GM18499 (cell line): ENCODE data around the gene ERP29.
"Not testable (repeated sequence)": the region's sequence is repeated elsewhere in the genome, so short reads cannot be mapped to it uniquely, and the experiment has no call there.

Source experiments
- ATAC-seq: cut with Tn5 transposase; IDR thresholded peaks from one replicate; pipeline ENCODE4 v1.9.1; 2021; ENCODE audit warnings: moderate number of reproducible peaks; ENCODE audit not compliant: insufficient read depth, unreplicated experiment

ERP29 gene

GRCh38 chr12:112000820-112001219 lies 12.4 kb upstream of the ERP29 start:
- ATAC-seq: no peak

GRCh38 chr12:112001576-112001975 lies 11.7 kb upstream of the ERP29 start:
- no peak for ATAC-seq

DNA sequence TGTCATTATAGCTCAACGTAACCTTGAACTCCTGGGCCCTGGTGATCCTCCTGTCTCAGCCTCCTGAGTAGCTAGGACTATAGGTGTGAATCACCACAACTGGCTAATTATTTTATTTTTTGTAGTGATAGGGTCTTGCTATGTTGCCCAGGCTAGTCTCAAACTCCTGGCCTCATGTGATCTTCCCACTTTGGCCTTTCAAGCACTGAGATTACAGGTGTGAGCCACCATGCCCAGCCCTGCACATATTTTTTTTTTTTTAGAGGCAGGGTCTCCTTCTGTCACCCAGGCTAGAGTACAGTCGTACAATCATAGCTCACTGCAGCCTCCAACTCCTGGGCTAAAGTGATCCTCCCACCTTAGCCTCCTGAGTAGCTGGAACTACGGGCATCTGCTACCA lies 9.2 kb upstream of the ERP29 start:
- ATAC-seq: no peak

GRCh38 chr12:112005419-112006395 lies 7.5 kb upstream of the ERP29 start:
- ATAC-seq: no peak

DNA sequence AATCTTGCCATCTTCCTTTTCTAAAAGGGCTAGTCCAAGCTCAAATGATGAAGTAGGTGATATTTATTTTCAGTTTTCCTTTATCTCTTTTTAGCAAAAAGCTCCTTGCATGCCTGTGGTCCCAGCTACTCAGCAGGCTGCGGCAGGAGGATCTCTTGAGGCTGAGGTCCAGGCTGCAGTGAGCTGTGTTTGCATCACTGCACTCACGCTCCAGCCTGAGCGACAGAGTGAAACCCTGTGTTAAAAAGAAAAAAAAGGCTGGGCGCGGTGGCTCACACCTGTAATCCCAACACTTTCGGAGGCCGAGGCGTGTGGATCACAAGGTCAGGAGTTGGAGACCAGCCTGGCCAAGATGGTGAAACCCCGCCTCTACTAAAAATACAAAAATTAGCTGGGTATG lies 5.3 kb upstream of the ERP29 start:
- no peak for ATAC-seq

DNA sequence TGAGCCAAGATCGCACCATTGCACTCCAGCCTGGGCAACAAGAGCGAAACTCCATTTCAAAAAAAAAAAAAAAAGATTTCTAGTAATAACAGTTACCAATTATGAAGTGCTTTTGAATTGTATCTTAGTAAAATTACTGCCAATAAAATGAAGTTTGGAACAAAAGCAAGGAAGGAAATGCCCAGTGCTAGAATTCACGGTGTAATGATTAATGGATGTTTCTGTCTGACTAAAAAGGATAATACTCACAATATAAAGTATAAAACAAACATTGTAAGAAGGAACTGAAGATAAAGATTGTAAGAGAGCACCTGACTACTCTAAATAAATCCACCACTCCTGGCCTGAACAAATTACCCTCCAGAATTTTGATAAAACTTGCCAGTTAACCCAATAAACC lies 4.3 kb upstream of the ERP29 start:
- ATAC-seq: no peak

- not testable (repeated sequence) for ATAC-seq
These were observed 3.6 kb upstream of the ERP29 start for GRCh38 chr12:112009596-112009995.

- ATAC-seq: no peak
These were observed 2.5 kb upstream of the ERP29 start for GRCh38 chr12:112010415-112011344.

DNA sequence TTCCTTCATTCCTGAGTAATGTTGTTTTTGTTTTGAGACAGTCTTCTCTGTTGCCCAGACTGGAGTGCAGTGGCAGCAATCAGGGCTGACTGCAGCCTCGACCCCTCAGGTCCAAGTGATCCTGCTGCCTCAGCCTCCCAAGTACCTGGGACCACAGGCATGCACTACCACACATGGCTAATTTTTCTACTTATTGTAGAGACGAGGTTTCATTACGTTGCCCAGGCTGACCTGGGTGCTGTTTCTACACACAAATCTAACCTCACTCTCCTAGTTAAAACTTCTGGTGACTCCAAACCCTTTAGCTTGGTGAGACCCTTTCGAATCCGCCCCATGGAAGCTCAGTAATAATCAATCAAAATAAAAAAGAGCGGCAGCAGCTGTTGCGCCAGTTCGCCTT lies 1.5 kb upstream of the ERP29 start:
- ATAC-seq: no peak

DNA sequence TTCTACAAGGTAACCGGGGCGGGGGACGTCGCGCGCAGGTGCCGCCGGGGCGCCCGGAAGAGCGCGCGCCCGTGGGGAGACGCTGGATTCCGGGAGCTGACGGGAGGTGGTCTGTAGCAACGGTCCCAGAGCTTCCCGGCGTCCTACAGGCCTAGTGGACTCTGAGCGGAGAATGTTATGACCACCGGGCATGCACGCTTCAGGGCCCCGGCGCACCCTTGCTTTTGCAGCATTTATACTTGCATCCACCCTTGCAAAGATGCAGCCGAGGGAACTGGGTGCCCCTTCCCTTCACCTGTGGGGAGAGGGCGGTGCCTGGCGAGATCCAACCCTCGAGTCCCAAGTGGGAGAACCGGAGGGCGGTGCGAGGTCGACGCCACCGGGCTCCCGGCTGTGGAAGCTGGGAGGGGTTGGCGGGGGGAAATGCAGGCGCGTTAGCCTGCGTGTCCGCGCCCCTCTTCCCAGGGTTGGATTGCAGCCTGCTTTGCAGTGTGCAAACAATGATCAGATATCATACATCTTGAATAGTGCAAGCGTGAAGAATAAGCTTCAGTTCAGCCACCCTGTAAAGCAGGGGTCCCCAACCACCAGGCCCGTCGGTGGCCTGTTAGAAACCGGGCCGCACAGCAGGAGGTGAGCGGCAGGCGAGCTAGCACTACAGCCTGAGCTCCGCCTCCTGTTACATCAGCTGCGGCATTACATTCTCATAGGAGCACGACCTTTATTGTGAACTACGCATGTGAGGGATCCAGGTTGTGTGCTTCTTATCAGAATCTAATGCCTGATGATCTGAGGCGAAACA lies 576 bp downstream of the ERP29 start:
- no peak for ATAC-seq

- ATAC-seq: no peak
These were observed 2.7 kb downstream of the ERP29 start for GRCh38 chr12:112015938-112016337.

GRCh38 chr12:112017041-112017440 lies 3.8 kb downstream of the ERP29 start:
- no peak for ATAC-seq

GRCh38 chr12:112018571-112019237 lies 5.5 kb downstream of the ERP29 start:
- no peak for ATAC-seq

DNA sequence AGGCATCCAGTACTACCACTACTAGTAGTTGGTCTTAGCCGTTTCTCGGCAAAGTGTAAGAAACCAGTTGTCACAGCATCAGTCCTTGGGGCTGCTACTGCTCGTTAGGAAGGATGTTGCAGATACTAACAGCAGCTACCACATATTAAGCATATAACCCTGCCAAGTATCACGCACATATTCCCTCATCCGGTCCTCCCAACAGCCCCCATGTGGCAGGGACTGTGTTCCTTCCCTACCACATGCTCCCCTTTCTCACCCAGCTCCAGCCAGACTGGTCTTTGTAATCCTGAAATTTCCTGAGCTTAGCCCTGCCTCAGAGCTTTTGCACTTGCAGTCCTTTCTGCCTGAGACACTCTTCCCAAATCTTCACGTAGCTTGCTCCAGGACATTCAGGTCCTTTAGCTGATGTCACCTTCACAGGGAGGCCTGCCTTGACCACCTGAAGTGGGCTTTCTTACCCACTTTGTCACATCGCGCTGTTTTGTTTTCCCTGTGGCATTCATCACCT lies 7.8 kb downstream of the ERP29 start:
- no peak for ATAC-seq

GRCh38 chr12:112022241-112023016 lies 9.2 kb downstream of the ERP29 start:
- ATAC-seq: no peak

DNA sequence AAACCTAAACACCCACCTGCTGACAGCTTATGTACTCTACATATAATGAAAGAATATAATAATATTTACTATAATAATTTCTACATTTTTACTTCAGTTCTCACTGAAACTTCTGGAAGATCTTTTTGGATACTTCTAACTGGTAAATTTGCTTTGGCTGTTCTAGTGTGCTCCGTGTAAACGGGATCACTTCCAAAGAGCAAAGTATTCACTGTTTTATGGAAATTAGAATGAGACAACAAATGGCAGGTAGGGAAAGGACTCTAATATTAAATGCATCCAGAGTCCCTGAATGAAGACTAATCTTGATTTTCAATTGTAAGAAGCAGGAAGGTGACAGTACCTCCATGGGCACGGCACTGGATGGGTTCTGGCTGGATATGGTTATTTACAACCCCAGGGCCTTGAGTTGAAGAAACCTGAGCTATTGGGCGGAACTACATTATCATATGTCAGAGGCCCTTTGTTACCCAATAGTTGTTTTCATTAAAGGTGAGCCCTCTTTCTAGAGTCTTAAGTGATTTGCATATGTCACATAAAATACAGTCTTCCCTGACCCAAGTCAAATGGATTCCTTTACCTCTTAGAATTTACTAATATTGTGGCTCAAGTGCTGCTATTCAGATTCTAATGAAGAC lies 10.7 kb downstream of the ERP29 start:
- no peak for ATAC-seq

GRCh38 chr12:112025808-112026375 lies 12.7 kb downstream of the ERP29 start:
- no peak for ATAC-seq

- ATAC-seq: no peak
These were observed 16.1 kb downstream of the ERP29 start for GRCh38 chr12:112029301-112029700.
